HEK293 (cell line): ENCODE data around the gene SLC38A3.
A peak's percentile ranks its signal among the peaks of the same experiment; 100 is the strongest.

Experiments
- HIC1 ChIP-seq: fragments of 450-650 bp; formaldehyde crosslinking; IDR thresholded peaks from 2 replicates; pipeline ENCODE4 v1.5.1; 2016; ENCODE audit warnings: missing biosample characterization, missing genetic modification characterization
- KLF16 ChIP-seq: fragments of 450-650 bp; formaldehyde crosslinking; IDR thresholded peaks from 2 replicates; pipeline ENCODE4 v1.5.1; 2017; ENCODE audit warnings: missing biosample characterization, missing genetic modification characterization
- MEIS1 ChIP-seq: sonication (generic); formaldehyde crosslinking; IDR thresholded peaks from 2 replicates; pipeline ENCODE4 v1.8.1; 2022; ENCODE audit warnings: missing genetic modification reagents, mild to moderate bottlenecking, borderline replicate concordance
- ZBTB10 ChIP-seq: fragments of 450-650 bp; formaldehyde crosslinking; IDR thresholded peaks from 2 replicates; pipeline ENCODE4 v1.5.1; 2016; ENCODE audit warnings: missing biosample characterization, missing genetic modification characterization
- ZBTB11 ChIP-seq: fragments of 450-650 bp; formaldehyde crosslinking; conservative IDR thresholded peaks from 2 replicates; pipeline ENCODE4 v1.5.1; 2016; ENCODE audit warnings: low read depth, missing biosample characterization, missing genetic modification characterization
- ZBTB26 ChIP-seq: fragments of 450-650 bp; formaldehyde crosslinking; optimal IDR thresholded peaks from 2 replicates; pipeline ENCODE3; 2016; ENCODE audit warnings: missing biosample characterization, mild to moderate bottlenecking, missing genetic modification characterization
- ZBTB44 ChIP-seq: fragments of 450-650 bp; IDR thresholded peaks from 2 replicates; pipeline ENCODE4 v1.5.1; 2018; ENCODE audit warnings: missing biosample characterization, mild to moderate bottlenecking, missing genetic modification characterization
- ZBTB49 ChIP-seq: fragments of 450-650 bp; formaldehyde crosslinking; IDR thresholded peaks from 2 replicates; pipeline ENCODE4 v1.5.1; 2016; ENCODE audit warnings: missing biosample characterization, missing genetic modification characterization, low read depth
- ZFHX2 ChIP-seq: fragments of 450-650 bp; formaldehyde crosslinking; conservative IDR thresholded peaks from 2 replicates; pipeline ENCODE4 v1.5.1; 2016; ENCODE audit warnings: missing biosample characterization, missing genetic modification characterization
- ZNF23 ChIP-seq: fragments of 450-650 bp; formaldehyde crosslinking; IDR thresholded peaks from 2 replicates; pipeline ENCODE4 v1.5.1; 2016; ENCODE audit warnings: missing biosample characterization, missing genetic modification characterization, borderline replicate concordance
- ZNF394 ChIP-seq: fragments of 450-650 bp; formaldehyde crosslinking; IDR thresholded peaks from 2 replicates; pipeline ENCODE4 v1.5.1; 2016; ENCODE audit warnings: missing biosample characterization, missing genetic modification characterization, mild to moderate bottlenecking, moderate library complexity, borderline replicate concordance
- ZNF416 ChIP-seq: fragments of 450-650 bp; formaldehyde crosslinking; IDR thresholded peaks from 2 replicates; pipeline ENCODE4 v1.5.1; 2016; ENCODE audit warnings: missing biosample characterization, missing genetic modification characterization
- ZNF433 ChIP-seq: fragments of 450-650 bp; formaldehyde crosslinking; IDR thresholded peaks from 2 replicates; pipeline ENCODE4 v1.5.1; 2016; ENCODE audit warnings: missing biosample characterization, missing genetic modification characterization, low read depth
- ZNF473 ChIP-seq: fragments of 450-650 bp; formaldehyde crosslinking; IDR thresholded peaks from 2 replicates; pipeline ENCODE4 v1.5.1; 2017; ENCODE audit warnings: missing biosample characterization, missing genetic modification characterization
- ZNF571 ChIP-seq: fragments of 450-650 bp; formaldehyde crosslinking; IDR thresholded peaks from 2 replicates; pipeline ENCODE4 v1.5.0; 2017; ENCODE audit warnings: missing biosample characterization, missing genetic modification characterization
- ZNF596 ChIP-seq: fragments of 450-650 bp; IDR thresholded peaks from 2 replicates; pipeline ENCODE4 v1.5.0; 2018; ENCODE audit warnings: missing biosample characterization, mild to moderate bottlenecking, missing genetic modification characterization, moderate library complexity
- ZNF645 ChIP-seq: fragments of 450-650 bp; formaldehyde crosslinking; IDR thresholded peaks from 2 replicates; pipeline ENCODE4; 2016; ENCODE audit warnings: missing biosample characterization, missing genetic modification characterization
- ZNF837 ChIP-seq: fragments of 450-650 bp; formaldehyde crosslinking; IDR thresholded peaks from 2 replicates; pipeline ENCODE4 v1.5.1; 2016; ENCODE audit warnings: missing biosample characterization, missing genetic modification characterization
- TF ChIP-seq, protein P1 (sequence below): fragments of 450-650 bp; formaldehyde crosslinking; IDR thresholded peaks from 2 replicates; pipeline ENCODE4 v1.5.1; 2017; ENCODE audit warnings: missing biosample characterization, missing genetic modification characterization
- TF ChIP-seq, protein P2 (sequence below): fragments of 450-650 bp; IDR thresholded peaks from 2 replicates; pipeline ENCODE4 v1.5.1; 2018; ENCODE audit warnings: missing biosample characterization, missing genetic modification characterization

Gene SLC38A3

DNA sequence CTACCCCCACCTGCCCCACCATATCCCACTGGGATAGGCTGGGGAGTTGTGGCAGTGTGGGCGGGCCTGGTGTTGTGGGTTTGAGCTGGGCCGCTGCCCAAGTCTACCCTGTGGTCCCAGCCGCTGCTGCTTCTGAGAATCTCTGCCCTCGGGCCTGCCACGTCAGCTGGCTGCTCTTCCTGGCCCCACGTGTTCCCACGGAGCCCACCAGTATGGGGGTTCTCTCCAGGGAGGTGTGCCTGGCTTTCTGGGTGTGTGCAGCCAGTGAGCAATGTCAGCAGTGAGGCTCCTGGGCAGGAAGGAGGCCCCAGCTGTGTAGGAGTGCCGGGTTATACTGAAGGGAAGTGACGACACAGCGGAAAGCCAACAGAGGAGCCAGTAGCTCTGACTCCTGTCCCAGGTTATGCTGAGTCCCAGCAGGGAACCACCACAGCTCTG lies 41.5 kb downstream of the SLC38A3 start (continued):
- TF ChIP-seq, protein P1, sequence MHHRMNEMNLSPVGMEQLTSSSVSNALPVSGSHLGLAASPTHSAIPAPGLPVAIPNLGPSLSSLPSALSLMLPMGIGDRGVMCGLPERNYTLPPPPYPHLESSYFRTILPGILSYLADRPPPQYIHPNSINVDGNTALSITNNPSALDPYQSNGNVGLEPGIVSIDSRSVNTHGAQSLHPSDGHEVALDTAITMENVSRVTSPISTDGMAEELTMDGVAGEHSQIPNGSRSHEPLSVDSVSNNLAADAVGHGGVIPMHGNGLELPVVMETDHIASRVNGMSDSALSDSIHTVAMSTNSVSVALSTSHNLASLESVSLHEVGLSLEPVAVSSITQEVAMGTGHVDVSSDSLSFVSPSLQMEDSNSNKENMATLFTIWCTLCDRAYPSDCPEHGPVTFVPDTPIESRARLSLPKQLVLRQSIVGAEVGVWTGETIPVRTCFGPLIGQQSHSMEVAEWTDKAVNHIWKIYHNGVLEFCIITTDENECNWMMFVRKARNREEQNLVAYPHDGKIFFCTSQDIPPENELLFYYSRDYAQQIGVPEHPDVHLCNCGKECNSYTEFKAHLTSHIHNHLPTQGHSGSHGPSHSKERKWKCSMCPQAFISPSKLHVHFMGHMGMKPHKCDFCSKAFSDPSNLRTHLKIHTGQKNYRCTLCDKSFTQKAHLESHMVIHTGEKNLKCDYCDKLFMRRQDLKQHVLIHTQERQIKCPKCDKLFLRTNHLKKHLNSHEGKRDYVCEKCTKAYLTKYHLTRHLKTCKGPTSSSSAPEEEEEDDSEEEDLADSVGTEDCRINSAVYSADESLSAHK: no peak
- TF ChIP-seq, protein P2, sequence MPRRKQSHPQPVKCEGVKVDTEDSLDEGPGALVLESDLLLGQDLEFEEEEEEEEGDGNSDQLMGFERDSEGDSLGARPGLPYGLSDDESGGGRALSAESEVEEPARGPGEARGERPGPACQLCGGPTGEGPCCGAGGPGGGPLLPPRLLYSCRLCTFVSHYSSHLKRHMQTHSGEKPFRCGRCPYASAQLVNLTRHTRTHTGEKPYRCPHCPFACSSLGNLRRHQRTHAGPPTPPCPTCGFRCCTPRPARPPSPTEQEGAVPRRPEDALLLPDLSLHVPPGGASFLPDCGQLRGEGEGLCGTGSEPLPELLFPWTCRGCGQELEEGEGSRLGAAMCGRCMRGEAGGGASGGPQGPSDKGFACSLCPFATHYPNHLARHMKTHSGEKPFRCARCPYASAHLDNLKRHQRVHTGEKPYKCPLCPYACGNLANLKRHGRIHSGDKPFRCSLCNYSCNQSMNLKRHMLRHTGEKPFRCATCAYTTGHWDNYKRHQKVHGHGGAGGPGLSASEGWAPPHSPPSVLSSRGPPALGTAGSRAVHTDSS (tag by site-specific recombination): no peak
- no peak for TF ChIP-seq ZNF433 (tag by site-specific recombination)
- no peak for TF ChIP-seq ZNF23 (tag by site-specific recombination)
- no peak; the same call in 1 of the 2 replicates for TF ChIP-seq ZBTB10 (tag by site-specific recombination)
- no peak for TF ChIP-seq ZNF394 (tag by site-specific recombination)
- TF ChIP-seq HIC1 (tag by site-specific recombination): 0 out of 2 replicates have a peak, but pooled peaks have one; percentile 24
- no peak for TF ChIP-seq ZNF416 (tag by site-specific recombination)
- TF ChIP-seq ZBTB49: no peak
- peak; percentile 94 for TF ChIP-seq ZFHX2 (tag by site-specific recombination)
- TF ChIP-seq ZNF473: no peak
- no peak for TF ChIP-seq ZBTB11
- no peak for TF ChIP-seq ZNF837
- TF ChIP-seq MEIS1: no peak
- TF ChIP-seq ZBTB26: no peak
- no peak for TF ChIP-seq KLF16 (tag by site-specific recombination)
- TF ChIP-seq ZNF596 (tag by site-specific recombination): no peak
- no peak for TF ChIP-seq ZBTB44 (tag by site-specific recombination)
- no peak for TF ChIP-seq ZNF571
- TF ChIP-seq ZNF645: no peak
